Stimulated activated CD4-positive, alpha-beta T cell treated with anti-CD3 and anti-CD28 coated beads, Interleukin-1b, Interleukin-23, amount 100 ng/mL, for 48 hours (primary cell): ENCODE data around the gene TNRC18.
"Not testable (repeated sequence)": the region's sequence is repeated elsewhere in the genome, so short reads cannot be mapped to it uniquely, and the experiment has no call there.

Experiments used
- DNase-seq: peaks from one replicate; pipeline ENCODE4 v3.0.0-alpha.2; 2020

TNRC18 gene

DNA sequence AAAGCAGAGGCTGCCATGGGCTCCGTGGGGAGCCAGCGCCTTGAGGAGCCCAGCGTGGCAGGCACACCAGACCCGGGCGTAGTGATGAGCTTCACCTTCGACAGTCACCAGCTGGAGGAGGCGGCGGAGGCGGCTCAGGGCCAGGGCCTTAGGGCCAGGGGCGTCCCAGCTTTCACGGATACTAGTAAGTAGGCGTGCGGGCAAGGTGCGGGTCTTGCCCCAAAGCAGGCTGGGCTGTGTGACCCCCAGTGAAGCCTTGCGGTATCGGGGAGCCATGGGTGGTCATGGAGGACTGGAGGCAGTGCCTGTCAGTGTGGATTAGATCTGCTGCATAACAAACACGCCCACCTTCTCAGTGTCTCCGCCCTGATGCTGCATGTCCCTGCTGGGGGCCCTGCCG, 135.8 kb downstream of the TNRC18 start:
- DNase-seq, result no peak

DNA sequence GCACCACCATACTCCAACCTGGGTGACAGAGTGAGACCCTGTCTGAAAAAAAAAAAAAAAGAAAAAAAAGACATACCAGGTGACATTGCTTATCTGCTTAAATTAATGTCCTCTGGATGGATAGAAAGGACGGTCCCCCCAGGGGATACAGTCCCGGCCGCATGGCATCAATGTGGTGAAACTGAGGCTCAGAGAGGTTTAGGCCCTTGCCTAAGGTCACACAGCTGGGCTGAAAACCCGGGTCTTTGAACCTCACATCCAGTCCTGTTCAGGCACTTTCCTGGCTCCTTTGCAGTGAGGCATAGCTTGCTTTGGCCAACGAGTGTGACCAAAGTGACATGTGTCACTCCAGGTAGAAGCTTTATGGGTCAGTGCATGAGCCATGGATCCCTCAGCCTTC, 136.3 kb downstream of the TNRC18 start:
- DNase-seq, result not testable (repeated sequence)

DNA sequence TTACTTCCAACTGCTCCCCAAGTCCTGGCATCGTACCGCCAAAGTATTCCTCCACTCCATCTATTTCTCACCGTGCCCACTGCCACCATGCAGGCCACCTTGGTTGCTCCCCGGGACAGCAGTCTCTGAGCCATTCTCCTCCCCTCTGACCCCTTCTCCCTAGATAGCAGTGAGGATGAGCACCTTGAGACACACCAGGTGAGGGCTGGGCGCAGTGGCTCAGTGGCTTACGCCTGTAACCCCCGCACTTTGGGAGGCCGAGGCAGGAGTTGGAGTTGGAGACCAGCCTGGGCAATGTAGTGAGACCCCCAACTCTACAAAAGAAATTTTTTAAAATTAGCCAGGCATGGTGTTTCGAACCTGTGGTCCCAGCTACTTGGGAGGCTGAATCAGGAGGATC, 136.7 kb downstream of the TNRC18 start:
- no peak for DNase-seq

DNA sequence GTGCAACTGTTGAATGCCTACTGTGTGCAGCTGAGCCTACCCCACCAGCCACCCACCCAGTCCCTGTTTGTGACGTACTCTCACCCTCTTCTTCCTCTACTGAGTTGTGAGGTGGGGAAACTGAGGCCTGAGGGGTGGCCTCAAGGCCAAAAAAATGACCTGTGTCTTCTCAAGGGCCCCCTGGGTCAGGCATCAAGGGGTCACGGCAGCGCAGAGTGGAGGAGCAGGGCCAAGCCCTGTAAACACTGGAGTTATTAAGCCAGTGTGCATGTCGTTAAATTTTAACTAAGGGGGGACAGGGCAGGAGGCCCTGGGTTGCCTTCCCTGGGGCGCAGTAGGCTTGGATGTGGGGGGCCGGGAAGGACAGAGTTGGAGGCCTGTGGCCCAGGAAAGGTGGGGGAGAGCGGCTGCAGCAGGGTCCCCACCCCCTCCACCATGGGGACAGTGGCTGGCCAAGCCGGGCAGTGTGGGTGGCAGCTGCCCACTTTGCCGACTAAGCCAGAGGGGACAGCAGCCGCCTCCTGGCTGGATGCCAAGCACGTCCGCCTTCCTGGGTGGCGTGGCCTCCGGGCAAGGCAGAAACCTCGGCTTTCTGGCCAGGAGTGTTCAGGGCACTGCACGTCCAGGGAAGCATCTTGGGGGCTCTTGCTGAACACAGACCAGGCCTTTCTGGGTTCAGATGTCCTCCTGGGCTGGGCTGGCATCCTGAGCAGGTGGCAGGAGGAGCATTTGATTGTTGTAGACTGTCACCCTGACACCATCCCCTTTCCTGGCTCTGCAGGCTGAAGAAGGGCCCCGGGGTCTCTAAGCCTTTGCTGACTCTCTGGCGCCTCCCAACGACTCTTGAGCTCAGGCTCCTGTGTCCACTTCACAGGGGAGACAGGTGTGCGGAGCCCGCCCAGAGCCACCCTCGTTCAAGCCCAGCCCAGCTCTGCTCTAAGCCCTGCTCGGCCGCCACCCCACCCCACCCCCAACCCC, 139.0 kb downstream of the TNRC18 start:
- no peak for DNase-seq

DNA sequence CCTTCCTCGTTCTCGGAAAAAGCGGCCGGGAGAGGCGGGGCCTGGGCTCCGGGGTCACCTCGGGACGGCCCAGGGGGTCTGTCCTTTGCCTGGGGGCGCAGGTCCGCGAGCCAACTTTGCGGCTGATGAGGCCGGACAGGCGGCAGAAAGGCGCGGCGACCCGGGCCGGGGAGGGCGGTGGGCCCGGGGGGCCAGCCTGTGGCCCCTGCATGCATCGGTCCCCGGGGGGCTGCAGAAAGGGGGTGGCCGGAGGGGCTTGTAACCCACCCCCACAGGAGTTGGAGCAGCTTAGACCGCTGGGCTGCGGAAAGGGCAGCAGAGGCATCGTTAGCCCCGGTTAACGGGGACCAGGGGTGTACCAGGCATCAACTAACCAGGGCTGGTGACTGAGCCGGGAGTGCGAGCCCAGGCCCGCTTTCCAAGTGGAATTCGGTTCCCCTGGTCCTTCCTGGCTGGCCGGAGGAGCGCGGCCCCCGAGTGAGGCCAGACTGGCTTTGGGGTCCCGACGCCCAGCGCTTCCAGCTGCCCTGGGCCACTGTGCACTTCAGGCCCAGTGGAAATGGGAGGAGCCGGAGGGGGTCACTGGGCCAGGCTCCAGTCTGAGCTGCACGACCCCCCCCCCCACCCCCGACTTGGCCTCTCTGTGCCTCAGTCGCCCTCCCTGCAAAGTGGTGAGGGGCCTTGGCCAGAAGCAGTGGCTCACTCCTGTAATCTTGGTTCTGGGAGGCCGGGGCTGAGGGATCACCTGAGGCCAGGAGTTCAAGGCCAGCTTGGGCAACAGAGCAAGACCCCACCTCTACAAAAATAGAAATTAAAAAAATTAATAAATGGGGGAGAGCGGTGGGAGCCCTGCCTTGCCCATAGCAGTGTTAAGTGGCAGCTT, 140.0 kb downstream of the TNRC18 start:
- DNase-seq, result no peak

DNA sequence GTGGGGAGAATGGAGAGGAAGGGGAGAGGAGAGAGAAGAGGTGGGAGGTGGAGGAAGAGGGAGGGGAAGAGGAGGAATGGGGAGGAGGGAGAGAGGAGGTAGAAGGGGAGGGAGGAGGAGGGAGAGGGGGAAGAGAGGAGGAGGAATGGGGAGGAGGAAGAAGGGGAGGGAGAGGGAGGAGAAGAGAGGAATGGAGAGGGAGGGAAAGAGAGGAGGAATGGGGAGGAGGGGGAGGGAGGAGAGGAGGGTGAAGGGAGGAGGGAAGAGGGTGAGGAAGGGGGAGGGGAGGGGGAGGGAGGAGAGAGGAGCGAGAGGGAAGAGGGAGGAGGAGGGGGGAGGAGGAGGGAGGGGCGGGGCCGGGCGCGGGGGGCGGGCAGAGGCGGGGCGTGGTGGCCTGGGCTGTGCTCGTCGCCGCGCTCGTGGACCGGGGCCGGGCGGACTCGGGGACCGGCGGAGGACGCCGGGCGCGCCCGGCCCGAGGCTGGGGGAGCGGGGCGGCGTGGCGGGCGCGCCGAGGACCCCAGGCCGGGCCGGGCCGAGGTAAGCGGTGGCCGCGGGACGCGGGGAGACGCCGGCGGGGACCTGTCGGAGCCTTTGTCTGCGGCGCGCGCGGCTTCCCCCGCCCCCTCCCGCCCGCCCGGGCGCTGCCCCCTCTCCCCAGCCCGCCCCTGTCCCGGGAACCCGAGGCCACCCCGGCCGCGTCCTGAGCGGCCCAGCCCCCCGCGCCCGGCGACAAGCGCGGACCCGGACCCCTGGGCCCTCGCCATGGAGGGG, 140.9 kb downstream of the TNRC18 start, which contains the start of gene SLC29A4:
SLC29A4 (plus strand) TSS at position 401 of the 774 bp plus-strand sequence. CDS start 4,874 bp downstream, outside the sequence.
- no peak for DNase-seq

DNA sequence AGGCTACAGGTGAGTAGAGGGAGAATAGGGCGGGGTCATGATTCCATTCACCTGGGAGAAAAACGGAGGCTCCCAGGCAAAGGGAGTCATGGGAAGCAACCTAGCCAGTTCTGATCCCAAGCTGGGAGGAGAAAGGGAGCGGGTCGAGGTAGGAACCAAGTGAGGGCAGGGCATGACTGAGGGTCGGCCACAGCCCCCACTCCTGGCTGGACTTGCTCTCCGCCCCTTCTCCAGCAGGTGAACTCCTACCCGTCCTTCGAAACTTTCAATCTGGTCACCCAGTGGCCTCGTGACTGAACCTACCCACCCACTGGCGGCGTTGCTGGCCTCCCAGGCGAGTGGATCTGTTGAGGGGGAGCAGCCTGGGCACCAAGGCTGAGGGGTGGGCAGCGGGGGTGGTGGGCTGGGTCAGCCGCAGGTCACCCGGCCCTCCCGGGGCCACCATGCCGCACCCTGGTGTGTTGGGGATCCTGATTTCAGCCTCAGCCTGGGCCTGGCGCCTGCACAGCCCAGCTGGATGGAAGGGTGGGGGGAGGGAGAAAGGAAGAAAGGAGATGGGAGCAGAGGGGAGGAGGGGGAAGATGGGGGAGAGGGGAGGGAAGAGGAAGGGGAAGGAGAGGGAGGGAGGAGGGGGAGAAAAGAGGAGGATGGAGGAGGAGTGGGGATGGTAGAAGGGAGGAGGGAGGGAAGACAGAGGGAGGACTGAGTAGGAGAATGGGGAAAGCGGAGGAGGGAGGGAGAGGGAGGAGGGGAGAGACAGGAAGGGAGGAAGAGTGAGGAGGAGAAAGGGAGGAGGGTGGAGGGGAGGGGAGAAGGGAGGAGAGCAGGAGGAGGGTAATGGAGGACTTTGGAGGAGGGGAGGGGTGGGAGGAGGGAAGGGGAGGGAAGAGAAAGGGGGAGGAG, 141.8 kb downstream of the TNRC18 start:
- DNase-seq, result not testable (repeated sequence)

DNA sequence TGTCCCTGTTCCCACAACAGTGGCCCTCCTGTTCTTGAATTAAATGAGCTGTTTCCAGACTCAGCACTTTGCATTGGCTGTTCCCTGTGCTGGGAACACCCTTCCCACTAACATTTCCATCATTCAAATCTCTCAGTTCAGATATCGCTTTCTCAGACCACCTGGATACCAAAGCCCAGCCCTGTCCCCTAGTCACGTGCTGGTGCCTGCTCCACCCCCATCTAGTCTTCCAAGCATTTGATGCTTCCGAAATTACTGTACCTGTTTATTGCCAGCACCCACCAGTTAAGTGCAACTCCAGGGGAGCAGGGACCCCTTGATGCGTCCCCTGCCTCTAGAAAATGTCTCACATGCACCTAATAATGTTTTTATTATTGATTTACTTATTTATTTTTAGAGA, 143.9 kb downstream of the TNRC18 start:
- DNase-seq, result no peak

DNA sequence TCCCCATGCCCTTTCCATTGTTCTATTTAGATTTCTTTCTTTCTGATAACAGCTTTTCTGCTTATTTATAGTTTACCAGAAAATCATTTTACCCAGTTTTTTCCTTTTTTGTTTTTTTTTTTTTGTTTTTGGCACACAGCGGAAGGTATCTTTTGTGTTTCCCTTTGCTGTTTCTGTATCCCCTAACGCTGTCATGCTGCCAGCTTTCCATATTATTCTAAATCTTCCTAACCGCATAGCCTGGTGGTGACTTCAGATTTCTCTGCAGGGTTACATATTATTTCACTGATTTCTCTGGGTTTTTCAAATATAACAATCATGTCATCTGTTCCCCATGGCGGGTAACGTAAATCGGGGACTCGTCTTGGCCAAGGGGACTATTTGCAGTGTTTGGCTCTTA, 144.9 kb downstream of the TNRC18 start:
- no peak for DNase-seq

DNA sequence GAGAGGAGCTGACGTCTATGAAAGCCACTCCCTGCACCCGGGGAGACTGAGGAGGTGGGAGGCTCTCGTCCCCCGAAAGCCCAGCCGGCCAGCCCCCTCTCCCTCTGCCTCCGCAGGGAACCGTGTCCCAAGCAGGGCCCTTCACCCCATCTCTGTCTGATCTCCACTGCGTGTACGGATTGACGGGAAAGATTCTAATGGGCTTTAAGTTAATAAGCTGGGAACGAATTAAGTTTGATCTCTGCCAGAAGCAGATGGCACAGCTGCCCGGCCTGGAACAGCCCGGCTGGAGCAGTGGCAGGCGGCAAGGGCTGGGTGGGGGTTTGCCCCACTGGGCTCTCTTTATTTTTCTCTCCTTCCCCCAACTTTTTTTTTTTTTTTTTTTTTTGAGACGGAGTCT, 147.0 kb downstream of the TNRC18 start:
- DNase-seq, result no peak

DNA sequence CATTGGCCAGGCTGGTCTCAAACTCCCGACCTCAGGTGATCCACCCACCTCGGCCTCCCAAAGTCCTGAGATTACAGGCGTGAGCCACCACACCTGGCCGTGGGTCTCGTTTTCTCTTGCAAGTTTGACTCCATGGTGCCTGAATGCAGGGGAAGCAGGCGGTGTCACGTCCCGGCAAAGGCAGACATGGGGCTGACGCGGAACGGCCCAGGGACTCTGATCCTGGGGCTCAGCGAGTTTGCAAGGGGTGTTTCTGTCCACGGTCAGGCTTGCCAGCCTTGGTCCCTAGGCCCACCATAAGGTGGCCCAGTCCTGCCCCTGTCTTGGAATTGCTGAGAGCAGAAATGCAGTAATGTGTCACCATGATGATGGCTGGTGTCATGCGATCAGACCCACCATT, 147.5 kb downstream of the TNRC18 start:
- DNase-seq, result not testable (repeated sequence)

DNA sequence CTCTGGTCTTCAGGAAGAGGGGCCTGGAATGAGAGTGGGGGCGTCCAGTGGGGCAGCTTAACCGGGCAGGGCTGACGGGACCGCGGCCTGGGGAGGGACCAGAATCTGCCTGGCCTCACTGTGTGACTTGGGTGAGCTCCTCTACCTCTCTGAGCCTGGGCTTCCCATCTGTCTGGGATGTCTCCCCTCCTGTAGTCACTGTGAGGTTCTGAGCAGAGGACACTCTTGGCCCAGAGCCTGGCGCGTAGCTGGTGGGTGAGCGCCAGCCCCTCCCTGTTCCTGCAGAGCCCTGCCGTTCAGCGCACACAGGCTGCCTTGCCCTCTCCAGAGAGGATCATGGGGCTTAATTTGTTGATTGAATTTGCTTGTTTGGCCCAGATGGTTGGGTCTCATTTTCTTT, 148.1 kb downstream of the TNRC18 start:
- not testable (repeated sequence) for DNase-seq

DNA sequence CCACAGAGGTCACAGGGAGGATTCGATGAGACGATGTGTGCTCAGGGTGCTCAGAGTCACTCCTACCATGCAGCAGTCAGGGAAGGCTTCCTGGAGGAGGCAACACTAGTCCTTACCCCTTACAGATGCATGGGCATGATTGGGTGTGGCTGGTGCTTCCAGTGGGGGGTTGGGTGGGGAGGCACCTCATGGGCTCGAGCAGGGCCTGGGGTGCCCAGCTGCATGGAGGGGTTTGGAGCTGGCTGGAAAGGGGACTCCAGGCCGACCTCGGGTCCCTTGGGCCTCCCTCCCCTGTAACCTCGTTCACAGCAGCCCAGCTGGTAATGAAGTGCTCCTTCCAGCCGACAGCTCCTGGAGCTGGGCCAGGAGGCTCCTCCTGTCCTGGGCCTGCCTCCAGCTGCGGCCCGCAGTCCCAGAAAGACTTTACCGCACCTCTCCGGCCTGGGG, 148.6 kb downstream of the TNRC18 start:
- DNase-seq, result not testable (repeated sequence)

DNA sequence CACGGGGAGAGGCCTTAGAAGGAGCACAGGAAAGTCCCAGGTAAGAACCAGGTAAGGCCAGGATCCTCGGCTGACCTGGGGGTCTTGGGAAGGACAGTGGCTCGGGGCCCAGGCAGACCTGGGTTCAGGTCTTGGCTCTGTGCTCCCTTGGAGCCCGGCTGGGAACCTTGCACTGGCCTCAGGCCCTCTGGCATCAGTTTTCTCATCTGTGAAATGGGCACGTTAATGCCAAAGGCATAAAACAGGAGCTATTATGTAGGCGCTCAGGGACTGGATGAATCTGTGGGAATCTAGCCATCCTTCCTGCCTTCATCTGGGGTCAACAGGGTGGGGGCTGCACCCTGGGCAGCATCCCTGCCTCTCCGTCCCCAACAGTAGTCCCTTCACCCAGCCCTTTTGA, 149.2 kb downstream of the TNRC18 start:
- no peak for DNase-seq

DNA sequence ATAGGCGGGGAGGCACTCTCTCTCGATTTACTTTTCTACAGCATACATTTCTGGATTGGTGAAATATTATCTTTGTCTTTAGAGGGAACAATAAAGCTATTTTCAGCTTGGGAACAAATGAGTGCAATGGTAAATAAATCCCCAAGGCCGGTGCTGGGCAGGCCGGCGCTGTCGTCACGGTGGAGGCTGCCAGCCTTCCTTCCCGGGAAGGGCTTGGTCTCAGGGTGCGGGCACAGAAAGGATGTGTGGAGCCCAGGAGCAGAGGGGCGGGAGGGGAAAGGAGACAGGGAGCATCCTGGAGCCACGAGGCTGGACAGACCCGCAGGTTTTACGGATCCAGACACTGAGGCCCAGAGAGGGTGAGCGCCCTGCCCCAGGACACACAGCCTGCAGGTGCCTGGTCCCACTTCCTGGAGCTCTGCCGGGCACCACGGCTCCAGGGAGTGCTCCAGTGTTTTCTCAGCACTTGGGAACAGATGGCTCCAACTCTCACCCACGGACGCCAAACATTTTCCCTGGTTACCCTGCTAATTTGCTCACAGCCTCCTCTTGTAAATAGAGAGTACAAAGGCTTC, 149.7 kb downstream of the TNRC18 start:
- not testable (repeated sequence) for DNase-seq

DNA sequence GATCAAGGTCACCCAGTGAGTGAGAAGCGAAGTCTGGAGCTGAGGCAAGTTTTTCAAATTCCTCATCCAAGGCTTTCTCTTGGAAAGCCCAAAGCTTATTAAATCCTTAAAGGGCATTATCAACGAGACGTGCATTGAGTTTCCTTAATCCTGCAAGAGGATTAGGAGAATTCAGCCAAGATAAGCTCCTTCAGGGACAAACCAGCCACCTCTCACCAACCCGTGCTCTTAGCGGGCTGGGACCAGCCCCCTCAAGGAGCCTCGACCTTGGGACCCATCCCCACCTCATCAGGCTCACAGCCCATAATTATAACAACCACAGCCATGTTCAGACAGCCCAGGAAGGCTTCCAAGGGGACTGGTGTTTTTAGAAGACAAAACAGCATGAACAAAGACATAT, 152.8 kb downstream of the TNRC18 start:
- no peak for DNase-seq

DNA sequence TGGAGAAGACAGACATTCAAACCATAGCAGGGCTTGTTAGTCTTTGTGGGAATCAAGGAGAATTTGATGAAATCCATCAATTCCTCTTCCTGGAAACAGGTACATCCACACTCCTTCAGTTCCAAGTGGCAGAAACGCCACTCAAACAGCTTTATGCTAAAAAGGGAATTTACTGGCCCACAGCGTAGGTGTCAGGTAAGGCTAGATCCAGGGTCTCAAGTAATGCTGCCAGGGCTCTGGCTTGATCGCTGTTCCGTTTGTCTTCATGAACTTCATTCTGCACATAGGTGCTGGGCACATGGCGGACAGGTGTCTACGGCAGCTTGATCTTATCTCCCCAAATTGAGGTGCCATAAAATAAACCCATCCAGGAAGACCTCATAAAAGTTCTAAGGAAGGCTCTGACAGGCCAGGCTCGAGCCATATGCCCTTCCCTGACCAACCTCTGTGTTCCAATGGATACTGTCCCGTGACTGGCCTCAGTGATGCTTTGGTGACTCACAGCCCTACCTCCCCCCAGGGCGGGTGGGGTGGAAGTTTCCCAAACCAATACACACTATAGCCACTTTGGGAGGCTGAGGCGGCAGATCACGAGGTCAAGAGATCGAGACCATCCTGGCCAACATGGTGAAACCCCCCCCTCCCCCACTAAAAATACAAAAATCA, 153.5 kb downstream of the TNRC18 start:
- DNase-seq, result not testable (repeated sequence)

DNA sequence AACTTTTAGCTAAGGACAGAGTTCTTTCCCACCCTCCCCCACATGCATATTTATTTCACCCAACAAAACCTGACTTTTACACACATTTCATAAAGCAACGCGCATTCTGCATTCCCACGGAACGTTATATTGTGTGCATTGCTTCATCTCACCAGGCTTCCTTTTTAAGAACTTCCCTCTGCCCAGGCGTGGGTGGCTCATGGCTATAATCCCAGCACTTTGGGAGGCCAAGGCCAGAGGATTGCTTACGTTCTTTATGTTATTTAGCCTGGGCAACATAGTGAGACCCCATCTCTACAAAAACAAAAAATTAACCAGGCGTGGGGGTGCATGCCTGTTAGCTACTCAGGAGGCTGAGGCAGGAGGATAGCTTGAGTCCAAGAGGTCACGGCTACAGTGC, 155.8 kb downstream of the TNRC18 start:
- not testable (repeated sequence) for DNase-seq

DNA sequence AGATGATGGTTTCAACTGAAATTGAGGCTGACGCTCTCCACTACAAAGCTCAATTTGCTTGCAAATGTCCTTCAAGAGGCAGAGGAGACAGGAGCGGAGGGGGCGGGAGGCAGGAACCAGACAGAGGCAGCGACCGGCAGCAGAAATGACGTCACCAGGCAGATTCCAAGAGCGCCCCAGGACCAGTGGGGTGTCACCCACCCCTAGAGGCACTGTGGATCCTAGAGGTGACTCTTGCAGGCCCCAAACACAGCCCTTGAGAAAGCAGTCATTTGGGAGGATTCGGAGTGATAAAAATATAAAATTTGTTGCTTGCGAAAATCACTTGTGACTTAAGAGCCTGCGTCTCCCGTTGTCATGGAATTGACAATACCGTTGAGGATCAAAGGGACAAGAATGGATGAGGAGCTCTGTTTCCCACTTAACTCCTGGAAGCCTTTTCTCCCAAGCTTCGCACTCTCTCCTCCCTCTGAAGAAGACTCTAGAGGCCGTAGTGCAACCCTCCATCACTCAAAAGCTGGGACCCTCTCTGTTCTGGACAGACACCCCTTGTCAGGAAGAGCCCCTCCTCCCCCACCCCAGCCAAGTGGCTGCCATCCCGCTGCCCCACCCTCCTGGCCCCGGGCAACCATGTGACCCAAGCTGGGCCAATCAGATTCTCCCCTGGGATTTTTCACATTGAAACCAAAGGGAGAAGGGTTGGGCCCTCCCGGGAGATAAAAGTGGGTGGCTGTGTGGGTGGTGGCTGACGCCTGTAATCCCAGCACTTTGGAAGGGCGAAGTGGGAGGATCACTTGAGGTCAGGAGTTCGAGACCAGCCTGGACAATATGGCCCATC, 157.2 kb downstream of the TNRC18 start:
- no peak for DNase-seq
